Cerebellar nuclear complex (tissue), 1 donor: Measurements from ENCODE around the gene PNMA6E.
"Not testable (repeated sequence)": the region's sequence is repeated elsewhere in the genome, so short reads cannot be mapped to it uniquely, and the experiment has no call there.

Source experiments
- DNase-seq, 2 experiments: peaks; one replicate each; lab custom pipeline; 2025; lab: John Stamatoyannopoulos, UW

PNMA6E gene

DNA sequence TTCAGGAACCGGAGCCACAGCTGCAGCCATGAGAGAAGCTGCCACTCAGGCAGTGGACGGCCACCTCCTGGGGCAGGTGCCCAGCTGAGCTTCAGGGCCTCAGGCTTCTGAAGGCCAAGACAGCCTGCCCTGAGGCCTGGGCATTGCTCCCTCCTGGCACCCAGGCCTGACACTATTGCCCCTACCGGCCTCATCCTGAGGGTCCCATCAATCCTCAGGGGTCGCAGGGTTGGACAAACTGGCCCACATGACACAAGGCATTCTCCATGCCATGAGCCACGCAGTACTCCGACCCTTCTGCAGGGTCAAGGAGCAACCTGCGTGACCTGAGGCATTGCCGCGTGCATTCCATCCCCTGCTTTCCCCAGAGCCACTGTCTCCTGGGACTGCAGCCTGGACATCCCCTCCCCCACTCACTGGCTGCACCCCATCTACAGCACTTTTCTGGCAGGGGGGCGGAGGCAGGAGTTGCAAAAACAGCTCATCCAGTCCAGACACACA, 7.1 kb upstream of the PNMA6E start:
- DNase-seq: no peak

DNA sequence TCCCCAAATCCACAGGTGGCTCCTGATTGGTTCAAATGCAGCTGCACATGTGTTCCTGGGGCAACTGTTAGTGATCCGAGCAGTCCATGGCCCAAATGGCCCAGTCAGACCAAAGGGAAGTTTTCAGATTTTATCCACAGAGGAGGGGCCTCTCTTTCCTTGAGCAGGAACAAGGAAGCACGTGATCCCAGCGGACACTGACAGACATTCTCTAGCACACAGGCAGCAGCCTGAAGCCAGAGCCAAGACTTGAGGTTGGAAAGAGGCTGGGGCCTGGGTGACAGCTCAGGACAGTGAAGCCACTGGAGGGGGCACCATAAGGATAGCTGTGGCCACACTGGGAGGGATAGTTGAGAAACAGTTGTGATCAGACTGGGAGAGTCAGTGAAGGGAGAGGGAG, 6.6 kb upstream of the PNMA6E start:
- no peak for DNase-seq

DNA sequence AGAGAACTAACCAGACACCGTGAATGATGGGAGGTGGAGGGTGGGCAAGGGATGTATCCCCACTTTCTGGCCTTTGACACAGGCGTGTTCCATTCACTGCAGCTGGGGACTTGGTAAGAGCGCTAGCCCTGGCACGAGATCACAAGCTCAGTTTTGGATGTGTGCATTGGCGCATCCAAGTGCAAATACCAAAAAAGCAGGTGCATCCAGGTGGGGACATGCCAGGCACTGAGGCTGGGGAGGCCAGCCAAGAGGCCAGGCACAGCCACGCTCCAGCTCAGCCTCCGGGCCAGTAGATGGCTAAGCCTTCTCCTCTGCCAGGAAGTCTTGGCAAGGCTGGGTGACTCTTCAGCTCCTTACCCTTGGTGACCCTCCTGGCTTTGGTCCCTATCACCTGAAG, 5.8 kb upstream of the PNMA6E start:
- no peak for DNase-seq

DNA sequence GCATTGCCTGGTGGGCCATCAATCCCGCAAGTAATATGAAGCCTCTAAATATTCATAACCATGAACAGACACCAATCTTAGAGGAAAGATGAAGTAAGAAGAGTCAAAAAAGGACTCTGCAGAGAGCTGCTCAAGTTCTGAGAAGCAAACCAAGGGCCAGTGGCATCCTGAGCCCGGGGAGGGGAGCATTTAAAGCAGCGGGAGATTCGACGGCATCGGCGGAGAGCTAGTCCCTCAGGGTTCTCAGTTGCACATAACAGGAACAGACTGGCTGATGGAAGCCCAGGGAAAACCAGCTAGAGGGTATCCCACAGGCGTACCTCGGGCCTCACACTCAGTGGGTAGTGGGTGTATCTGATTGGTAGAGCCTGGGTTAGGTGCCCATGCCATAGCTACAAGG, 4.9 kb upstream of the PNMA6E start:
- DNase-seq: no peak

DNA sequence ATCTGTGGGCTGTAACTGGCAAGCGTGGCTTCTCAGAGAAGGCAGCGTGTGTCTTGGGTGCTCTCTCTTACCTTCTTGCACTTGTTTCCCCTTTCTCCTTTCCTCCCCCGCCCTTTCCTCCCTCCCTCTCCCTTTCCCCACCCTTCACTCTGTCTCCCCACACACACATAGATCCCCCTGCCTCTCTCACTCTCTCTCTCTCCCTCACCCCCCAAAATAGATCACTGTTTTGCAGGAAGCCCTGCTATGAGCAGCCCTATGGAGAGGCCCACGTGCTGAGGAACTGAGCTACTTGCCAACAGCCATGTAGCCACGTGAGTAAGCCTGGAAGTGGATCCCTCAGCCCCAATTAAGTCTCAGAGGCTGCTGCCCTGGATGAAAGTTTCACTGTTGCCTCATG, 4.3 kb upstream of the PNMA6E start:
- no peak for DNase-seq

DNA sequence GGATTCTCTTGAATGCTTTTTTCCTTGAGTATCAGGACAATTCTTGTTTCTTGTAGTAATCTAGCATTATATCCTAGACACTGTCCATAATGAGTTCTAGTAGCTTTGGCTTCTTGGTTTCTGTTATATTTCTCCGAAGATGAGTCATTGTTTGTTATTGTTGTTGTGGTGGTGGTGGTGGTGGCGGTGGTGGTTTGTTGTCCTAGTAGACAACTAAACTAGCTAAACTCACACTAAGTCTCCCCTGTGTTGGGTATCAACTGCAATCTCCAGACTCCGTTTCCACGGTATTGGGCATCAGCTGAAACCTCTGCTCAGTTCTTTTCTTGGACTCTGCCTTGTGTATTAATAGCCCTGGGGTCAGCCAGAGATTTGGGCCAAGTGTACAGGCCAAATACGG, 3.2 kb upstream of the PNMA6E start:
- not testable (repeated sequence) for DNase-seq

DNA sequence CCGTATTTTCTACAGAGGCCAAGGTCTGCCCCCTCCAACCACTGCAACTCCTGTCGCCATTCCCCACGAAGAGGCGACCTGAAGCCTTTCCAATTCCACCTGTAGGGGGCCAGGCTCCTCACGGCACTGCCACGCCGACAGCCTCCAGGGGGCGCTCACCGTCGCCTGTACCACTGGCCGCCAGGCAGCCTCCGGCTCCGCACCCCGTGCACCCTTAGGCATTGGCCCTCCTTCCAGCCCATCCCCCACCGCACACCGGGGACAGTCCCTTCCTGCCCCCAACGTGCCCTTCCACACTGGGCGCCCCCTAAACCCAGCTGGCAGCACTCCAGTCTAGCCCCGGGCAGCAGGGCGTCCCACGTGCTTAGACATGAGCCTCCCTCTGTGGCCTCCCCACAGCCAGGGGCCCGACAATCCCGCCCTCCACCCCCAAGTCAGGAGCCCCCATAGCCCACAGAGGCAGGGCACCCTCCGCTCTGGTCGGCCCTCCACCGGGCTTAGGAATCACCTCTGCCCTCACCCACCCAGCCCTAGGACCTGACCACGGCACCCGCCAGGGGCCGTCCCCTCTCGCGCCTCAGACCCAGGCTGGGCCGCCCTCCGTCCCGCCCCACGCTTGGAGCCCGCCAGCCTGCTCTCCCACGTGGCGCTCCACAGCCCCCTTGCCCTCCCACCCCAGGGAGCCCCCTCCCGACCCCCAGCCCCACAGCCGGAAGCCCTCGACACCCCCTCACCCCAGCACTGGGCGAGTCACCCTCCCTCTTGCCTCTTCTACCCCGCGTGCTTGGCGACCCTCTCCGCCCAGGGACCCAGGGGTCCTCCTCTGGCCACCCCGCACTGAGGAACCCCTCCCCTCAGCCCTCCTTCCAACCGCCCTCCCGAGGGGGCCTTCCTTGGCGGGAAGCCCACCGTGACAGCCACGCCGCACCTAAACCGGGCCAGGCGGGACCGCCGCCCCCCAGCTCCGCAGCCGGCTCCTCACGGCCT, 711 bp downstream of the PNMA6E start:
- DNase-seq: no peak

DNA sequence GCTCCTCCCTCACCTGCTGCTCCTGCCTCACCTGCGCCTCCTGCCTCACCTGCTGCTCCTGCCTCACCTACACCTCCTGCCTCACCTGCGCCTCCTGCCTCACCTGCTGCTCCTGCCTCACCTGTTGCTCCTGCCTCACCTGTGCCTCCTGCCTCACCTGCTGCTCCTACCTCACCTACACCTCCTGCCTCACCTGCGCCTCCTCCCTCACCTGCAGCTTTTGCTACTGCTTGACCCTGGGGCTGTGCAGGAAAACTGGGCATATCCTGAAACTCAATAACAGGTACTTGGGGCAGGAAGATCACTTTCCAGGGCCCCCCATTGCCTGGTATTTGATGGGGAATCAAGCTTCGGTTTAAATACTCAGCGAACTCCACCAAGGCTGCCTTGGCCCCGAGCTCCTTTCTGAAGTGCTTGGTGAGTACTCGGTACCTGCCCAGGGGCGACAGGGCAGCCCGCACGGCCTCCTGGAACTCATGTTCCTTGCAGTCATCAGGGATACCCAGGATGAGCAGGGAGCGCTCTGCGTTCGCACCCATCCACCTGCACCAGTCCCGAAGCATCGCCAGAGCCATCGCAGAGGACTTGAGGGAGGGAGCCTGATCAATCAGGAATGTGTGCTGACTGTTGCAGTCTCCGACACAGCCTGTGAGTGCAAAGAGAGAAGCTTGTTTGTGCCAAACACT, 2.7 kb downstream of the PNMA6E start:
- no peak for DNase-seq

DNA sequence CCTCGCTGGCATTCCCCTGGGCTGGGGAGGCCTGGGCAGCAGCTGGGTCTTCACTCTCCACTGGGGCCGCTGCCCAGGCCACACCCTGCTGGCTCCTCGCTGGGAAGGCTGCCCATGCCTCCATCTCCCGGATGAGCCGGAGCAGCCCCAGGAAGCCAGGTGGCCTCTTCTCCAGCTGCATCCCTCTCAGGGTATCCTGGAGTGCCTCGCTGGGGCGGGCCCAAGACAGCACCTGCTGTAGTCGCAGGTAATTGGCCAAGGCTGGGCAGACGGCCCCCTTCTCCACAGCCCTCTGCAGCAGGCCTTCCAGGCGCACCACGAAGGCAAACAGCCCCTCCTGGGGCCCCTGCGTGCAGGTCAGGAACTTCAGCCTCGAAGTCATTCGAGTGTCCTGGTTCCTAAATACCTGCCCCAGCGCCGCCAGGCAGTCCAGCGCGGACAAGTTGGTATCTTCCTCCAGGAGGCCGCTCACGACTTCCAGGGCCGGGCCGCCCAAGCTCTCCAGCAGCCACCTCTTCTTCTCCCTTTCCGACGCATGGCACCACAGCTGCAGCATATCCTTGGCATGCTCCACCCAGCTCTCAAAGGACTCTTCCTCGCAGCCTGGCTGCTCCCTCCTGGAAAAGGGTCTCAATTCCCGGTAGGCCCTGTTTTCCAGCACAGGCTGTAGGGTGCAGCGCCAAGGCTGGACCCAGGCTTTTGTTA, 3.7 kb downstream of the PNMA6E start:
- DNase-seq: no peak

DNA sequence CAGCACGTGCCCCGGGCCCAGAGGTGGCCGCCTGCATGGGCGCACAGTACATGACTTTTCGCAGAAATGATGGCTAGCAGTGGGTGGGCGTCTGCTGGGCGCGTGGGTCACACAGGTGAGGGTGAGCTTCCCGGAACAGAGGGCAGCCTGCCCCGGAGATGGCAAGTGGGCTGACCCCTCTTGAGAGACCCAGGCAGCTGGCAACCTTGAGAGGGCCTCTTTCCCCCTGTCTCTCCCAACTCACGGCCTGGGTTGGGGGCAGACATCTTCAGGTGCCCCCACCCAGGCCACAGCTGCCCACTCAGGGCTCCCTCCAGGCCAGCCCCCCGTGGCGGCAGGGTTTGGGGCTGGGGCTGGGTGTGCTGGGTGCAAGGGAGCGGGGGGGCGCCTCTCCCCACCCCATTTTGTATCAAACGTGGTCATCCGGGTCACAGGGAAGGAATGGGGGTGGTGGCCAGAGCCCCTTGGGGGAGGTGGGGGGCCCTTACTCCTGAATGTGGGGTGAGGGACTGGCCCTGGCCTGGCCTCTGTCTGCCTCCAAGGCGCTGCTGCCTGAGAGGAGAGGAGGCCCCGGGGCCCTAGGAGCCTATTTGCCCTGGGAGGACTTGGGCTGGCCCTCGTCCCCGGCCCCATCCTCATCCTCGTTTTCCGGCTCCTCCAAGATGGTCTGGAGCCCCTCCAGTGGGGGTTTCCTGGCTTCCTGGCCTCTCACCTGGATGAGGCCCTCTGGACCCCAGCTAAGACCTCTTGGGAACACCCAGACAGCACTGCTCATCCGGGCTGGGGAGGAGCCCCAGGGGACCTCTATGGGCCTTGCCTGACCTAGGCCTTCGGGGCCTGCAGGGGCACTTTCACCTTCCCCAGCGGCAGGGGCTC, 4.6 kb downstream of the PNMA6E start:
- DNase-seq: no peak

DNA sequence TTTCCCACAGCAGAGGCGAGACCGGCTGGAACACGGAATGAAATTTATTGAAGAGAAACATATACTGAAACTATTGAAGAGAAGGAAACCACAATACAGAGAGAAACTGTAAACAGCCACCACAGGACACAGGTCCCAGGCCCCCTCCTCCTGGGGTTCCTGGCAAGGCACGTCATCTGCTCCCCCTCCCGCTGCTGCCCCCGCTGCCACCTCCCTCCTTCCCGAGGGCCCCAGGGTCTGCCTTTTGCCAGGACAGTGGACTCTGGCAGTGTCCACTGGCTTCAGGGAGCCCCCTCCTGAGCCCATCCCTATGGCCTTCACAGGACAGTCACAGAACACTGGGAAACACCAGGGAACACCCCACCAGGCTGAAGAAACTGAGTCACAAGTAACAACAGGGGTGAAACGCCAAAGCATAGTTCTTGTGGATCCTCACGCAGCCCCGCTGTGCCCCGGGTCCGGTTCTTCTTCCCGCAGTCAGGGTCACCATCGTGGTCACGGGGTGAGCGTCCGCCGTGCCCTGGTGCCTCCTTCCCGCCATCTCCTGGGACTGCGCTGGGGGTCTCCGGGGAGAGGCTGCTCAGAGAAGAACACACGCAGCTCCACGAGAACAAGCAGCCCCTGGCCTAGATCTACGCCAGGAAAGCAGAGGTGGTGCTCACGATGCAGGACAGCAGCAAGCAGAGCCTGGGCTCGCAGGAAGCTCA, 5.4 kb downstream of the PNMA6E start:
- no peak for DNase-seq

DNA sequence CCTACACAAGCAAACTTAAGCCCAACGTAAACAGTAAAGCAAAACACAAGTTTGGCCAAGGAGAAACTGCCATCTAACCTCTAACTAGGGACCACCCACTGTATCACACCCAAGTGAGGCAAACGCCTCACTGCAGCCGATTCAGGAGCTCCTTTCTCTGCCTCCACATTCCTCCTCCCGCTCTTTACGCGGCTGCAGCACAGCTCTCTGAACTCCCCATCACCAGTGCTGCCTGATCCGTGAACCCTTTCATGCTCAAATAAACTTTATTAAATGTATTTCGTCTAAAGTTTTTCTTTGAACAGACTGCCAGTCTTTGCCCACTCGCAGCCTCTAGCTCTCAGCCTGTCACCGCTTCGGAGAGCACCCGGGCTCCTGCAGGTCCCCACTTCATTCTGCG, 6.5 kb downstream of the PNMA6E start:
- no peak for DNase-seq

DNA sequence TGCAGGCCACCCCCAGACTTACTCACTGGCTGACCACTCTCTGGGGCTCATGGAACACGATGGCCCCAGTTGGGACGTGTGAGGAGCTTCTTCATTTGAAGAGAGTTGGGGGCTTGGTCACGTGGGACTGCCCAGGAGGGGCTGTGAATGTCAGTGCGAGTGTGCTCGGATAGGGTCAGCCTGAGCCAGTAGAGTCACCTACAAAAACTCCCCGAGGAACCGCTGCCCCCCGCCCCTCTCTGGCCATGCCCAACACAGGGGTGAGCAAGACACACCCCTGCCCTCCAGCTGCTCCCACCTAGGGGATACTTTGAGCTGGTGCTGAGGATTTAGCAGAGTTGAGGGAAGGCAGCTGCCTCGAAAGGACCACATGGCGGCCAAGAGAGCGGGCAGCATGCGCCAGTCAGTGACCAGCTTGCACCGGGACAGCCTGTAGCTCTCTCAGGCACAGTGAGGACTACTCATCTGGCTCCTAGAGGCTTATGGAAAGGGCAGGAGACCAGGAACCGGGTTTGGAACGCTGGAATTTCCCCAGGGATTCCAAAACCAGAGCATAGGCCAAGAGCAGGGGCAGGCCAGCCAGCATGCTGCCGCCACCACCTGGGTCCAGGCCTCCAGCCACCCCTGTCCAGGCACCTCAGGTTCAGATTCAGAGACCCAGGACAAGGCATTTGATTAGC, 8.4 kb downstream of the PNMA6E start:
- DNase-seq: no peak

DNA sequence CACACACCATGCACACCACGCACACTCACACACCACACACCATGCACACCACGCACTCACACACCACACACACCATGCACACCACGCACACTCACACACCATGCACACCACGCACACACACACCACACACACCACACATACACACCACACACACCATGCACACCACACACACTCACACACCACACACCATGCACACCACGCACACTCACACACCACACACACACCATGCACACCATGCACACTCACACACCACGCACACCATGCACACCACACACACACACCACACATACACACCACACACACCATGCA, 11.7 kb downstream of the PNMA6E start:
- not testable (repeated sequence) for DNase-seq

DNA sequence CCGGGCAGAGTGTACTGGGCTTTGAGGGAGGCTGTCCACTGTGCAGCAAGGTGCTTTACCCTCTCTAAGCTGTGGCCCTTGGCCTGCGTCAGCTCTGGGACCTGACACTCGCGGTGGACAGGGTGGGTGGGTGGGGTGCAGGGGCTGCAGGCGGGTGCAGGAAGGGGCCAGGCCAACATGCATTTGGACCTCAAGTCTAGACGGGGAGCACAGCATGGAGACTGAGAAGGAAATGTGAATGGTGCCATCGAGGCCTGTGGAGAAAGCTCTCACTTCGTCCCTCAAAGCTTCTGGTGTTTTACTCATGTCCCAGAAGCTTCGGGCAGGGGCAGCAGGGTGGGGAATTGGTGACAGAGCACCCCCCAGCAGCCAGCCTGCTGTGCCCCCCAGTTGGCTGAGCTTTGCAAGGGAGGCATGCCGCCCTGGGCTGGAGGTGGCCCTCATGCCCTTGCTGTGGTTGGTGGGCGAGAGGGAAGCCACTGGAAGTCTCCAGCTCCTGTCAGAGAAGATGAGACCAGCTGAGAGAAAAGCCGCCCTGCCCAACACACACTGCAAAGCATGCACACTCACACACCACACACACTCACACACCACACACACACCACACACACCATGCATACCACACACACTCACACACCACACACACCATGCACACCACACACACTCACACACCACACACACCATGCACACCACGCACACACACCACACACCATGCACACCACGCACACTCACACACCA, 12.3 kb downstream of the PNMA6E start:
- no peak for DNase-seq

DNA sequence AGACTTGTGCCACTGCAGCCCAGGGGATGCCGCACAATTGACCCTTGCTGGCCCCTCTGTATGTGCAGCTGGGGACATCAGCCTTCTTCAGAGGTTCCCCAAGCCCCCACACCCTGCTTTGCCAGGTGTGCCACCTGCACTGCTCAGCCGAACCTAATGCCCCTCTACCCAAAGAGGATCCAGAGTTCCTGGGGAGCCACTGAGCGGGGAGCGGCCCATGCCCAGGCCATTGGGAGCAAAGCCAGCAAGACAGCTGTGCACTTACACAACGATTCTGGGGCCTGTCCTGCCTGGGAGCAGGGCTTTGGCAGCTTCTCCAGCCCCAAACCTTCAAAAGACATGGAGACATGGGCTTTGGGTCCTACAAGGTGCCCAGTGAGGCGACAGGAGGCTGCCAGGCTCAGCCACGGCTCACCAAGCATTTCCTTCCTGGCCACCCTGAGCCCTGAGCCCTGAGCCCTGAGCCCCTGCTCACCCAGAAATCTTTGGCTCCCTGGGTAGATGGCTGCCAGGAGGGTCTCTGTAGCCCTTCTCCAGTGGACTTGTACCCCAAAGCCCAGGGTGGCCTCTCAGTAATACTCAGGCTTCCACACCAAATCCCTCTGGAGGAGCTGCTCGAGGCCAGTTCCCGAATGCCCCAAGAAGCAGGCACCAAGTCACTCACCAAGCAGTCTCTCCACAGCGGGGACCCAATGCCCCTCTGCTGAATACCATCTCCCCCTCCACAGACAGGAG, 13.0 kb downstream of the PNMA6E start:
- no peak for DNase-seq

DNA sequence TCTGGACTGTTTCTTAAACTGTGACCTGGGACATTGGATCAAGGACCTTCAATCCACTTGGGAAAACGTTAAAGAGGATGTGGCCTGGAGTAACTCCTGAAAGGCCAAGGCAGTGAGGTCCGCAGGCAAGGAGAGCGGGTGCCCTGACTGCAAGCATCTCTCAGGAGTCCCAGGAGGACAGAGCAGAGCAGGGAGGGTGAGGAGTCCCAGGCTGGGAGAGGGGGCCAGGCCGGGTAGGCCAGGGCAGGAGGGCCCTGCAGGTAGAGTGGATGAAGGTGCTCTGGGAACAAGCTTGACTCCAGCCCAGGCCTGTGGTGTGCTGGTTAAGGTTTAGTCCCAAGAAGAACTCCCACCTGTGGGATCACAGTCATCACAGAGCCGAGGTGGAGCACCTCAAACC, 13.8 kb downstream of the PNMA6E start:
- no peak for DNase-seq

DNA sequence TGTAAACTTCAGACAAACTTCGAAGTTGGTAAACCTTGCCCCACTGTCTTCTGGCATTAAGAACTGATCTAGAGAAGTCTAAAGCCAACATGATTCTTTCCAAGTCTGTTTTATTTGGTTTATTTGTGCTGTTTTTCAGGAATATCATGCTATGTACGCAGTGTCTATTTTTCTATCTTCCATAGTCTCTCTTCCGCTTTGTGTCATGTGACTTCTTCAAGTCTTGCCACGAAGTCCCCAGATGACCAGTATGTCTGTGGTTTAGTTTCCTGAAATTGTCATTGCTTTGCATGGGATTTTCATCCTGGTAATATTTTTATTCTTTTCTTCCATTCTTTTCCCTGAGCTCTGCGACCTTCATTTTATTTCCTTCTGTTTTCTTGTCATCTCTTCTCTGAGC, 15.1 kb downstream of the PNMA6E start:
- no peak for DNase-seq

DNA sequence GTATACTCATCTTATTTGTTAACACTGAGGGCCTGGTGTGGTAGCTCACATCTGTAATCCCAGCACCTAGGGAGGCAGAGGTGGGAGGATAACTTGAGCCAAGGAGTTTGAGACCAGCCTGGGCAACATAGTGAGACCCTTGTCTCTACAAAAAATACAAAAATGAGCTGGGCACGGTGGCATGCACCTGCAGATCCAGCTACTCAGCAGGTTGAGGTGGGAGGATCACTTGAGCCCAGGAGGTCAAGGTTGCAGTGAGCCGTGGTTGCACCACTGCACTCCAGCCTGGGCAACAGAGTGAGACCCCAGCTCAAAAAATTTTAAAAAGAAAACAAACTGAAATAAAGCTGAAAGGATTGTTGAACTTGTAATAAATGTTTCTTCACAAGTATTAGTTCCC, 16.2 kb downstream of the PNMA6E start:
- DNase-seq: not testable (repeated sequence)
